ENCODE results near the gene OR51S1. TPM values are rescaled to one million over a fixed set of nuclear protein-coding genes. Genes with fewer than 3 reads are reported as not detected.

OR51S1 gene
- total and polyA plus RNA-seq, 10 of the 15 experiments (the other 5 are each of a cell fraction or from before 2014, with no cell fraction given), result not detected

DNA sequence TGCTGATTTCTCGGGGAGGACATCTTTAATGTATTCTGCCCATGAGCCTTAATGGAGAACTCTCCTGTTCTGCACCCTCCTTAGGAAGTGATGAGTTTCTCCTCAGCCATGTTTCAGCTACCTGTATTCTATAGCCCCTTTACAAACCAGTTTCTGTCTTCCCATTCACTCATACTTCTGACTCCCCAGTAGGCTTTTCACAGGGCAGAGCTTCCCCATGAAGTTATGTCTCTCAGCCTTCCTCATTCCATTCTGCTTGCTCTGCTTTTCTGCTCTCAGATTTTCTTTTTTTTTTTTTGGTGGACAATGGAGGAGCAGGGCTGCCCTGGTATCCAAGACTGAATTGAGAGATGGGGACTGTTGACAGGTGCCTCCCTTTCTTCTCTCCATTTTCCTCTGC, 40.5 kb downstream of the OR51S1 start:
- ChIA-PET SMC1A (ENCODE audit: uncharacterized antibody, unreplicated experiment) (no interaction called here), CTCF (no interaction called here), POLR2A (no interaction called here), RAD21 (ENCODE audit: unreplicated experiment) (no interaction called here)
- H3K36me3 ChIP-seq (ENCODE audit: control insufficient read depth in 2 of 2, insufficient read depth in 2 of 2, low read length in 1 of 2), result no peaks in the 10 kb centered on the region
- no peaks in the 10 kb centered on the region for H3K79me2 ChIP-seq (ENCODE audit: control insufficient read depth, insufficient read depth, low read length)
- WGBS (ENCODE audit: insufficient coverage, insufficient replicate concordance, low lambda C conversion rate, missing lambda C conversion rate), result 0% methylated on average over 1 of the region's 1 CpG
- no peak overlapping the region for H2AFZ ChIP-seq (ENCODE audit: control insufficient read depth, low read depth, low read length)
- H3K4me2 ChIP-seq (ENCODE audit: control insufficient read depth, insufficient read depth), result no peak overlapping the region
- in situ Hi-C loops (cut with MboI), result no loop called here
- H3K27ac ChIP-seq (ENCODE audit: control insufficient read depth, insufficient read depth), result no peak overlapping the region
- no peak for ATAC-seq
- no peak overlapping the region for H3K9ac ChIP-seq (ENCODE audit: control insufficient read depth, insufficient read depth, low read length)
- no peaks in the 10 kb centered on the region for H3K4me1 ChIP-seq (ENCODE audit: control insufficient read depth, insufficient read depth, low read length)
- H3K27me3 ChIP-seq (replicated peaks in 1 of 2; ENCODE audit: control insufficient read depth in 2 of 2, insufficient read depth in 2 of 2, low read length in 1 of 2), result no peaks in the 10 kb centered on the region
- DNase-seq (ENCODE audit: low read depth, low spot score), result no peak
- no peaks in the 10 kb centered on the region for H4K20me1 ChIP-seq (ENCODE audit: control insufficient read depth, insufficient read depth)
- no peak overlapping the region for H3K4me3 ChIP-seq
- TF ChIP-seq SIX5 (IDR thresholded peaks at IDR 0.05; ENCODE audit: low read depth, low read length, severe bottlenecking) (no peak), FOXM1 (IDR thresholded peaks at IDR 0.05; ENCODE audit: low read depth, low read length) (no peak), IRF4 (IDR thresholded peaks at IDR 0.05; ENCODE audit: low read depth, low read length) (no peak), NRF1 (conservative IDR thresholded peaks at IDR 0.05; ENCODE audit: low read depth, low read length) (no peak), RUNX3 (IDR thresholded peaks at IDR 0.05; ENCODE audit: low read length) (no peak), IKZF1 (conservative IDR thresholded peaks at IDR 0.05) (no peak)
- TF ChIP-seq, protein P1, sequence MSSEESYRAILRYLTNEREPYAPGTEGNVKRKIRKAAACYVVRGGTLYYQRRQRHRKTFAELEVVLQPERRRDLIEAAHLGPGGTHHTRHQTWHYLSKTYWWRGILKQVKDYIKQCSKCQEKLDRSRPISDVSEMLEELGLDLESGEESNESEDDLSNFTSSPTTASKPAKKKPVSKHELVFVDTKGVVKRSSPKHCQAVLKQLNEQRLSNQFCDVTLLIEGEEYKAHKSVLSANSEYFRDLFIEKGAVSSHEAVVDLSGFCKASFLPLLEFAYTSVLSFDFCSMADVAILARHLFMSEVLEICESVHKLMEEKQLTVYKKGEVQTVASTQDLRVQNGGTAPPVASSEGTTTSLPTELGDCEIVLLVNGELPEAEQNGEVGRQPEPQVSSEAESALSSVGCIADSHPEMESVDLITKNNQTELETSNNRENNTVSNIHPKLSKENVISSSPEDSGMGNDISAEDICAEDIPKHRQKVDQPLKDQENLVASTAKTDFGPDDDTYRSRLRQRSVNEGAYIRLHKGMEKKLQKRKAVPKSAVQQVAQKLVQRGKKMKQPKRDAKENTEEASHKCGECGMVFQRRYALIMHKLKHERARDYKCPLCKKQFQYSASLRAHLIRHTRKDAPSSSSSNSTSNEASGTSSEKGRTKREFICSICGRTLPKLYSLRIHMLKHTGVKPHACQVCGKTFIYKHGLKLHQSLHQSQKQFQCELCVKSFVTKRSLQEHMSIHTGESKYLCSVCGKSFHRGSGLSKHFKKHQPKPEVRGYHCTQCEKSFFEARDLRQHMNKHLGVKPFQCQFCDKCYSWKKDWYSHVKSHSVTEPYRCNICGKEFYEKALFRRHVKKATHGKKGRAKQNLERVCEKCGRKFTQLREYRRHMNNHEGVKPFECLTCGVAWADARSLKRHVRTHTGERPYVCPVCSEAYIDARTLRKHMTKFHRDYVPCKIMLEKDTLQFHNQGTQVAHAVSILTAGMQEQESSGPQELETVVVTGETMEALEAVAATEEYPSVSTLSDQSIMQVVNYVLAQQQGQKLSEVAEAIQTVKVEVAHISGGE (CRISPR knock-in tag; IDR thresholded peaks at IDR 0.05), result no peak
- TF ChIP-seq, protein P2, sequence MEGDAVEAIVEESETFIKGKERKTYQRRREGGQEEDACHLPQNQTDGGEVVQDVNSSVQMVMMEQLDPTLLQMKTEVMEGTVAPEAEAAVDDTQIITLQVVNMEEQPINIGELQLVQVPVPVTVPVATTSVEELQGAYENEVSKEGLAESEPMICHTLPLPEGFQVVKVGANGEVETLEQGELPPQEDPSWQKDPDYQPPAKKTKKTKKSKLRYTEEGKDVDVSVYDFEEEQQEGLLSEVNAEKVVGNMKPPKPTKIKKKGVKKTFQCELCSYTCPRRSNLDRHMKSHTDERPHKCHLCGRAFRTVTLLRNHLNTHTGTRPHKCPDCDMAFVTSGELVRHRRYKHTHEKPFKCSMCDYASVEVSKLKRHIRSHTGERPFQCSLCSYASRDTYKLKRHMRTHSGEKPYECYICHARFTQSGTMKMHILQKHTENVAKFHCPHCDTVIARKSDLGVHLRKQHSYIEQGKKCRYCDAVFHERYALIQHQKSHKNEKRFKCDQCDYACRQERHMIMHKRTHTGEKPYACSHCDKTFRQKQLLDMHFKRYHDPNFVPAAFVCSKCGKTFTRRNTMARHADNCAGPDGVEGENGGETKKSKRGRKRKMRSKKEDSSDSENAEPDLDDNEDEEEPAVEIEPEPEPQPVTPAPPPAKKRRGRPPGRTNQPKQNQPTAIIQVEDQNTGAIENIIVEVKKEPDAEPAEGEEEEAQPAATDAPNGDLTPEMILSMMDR (IDR thresholded peaks at IDR 0.05 in 2 of 3, conservative IDR thresholded peaks at IDR 0.05 in 1 of 3; ENCODE audit: control insufficient read depth in 2 of 3, extremely low read depth in 1 of 3, insufficient read depth in 1 of 3, low read depth in 3 of 3, low read length in 3 of 3), result no peak
- FAIRE-seq, result no peak
- intact Hi-C loops (cut with micrococcal nuclease; ENCODE audit: unreplicated experiment), result no loop called here
- no TSS peak for BruUV-seq (replicated peaks)
- no peaks in the 10 kb centered on the region for H3K9me3 ChIP-seq (replicated peaks; ENCODE audit: control insufficient read depth, insufficient read depth, low read length)
